ENCODE results near the gene MAP6D1.

- TF ChIP-seq ZNF174 (CRISPR knock-in tag; IDR thresholded peaks at IDR 0.05) (no peak), KDM5B (IDR thresholded peaks at IDR 0.05; ENCODE audit: insufficient replicate concordance, low read depth, low read length) (no peak), CTCF (IDR thresholded peaks at IDR 0.05 in 2 of 3, conservative IDR thresholded peaks at IDR 0.05 in 1 of 3; ENCODE audit: insufficient read depth in 2 of 3, low read depth in 1 of 3, low read length in 3 of 3) (no peak), BCL6 (CRISPR knock-in tag; IDR thresholded peaks at IDR 0.05) (no peak), POLR3A (IDR thresholded peaks at IDR 0.05; ENCODE audit: borderline replicate concordance, extremely low read depth, insufficient read depth, insufficient read length) (no peak), ZSCAN32 (CRISPR knock-in tag; IDR thresholded peaks at IDR 0.05) (no peak)
Observed at GRCh38 chr3:183817639-183818038, 7.7 kb downstream of the MAP6D1 start.
